NCI-H1436 treated with DMSO at 0.1 percent for 48 hours (cell line): ENCODE measurements around the gene SHPK.

Experiments
- DNase-seq: peaks from one replicate; lab custom pipeline; 2025; lab: John Stamatoyannopoulos, UW

Gene SHPK

GRCh38 chr17:3627769-3628167, 8.3 kb downstream of the SHPK start:
- no peak for DNase-seq

- no peak for DNase-seq
Observed at GRCh38 chr17:3626831-3627768, 8.9 kb downstream of the SHPK start.

GRCh38 chr17:3622977-3623594, 13.0 kb downstream of the SHPK start:
- DNase-seq = no peak

- no peak for DNase-seq
Observed at GRCh38 chr17:3621146-3621720, 14.8 kb downstream of the SHPK start.

GRCh38 chr17:3615160-3615870, 20.7 kb downstream of the SHPK start:
- DNase-seq = no peak

- DNase-seq = no peak
Observed at GRCh38 chr17:3613124-3613523, 22.9 kb downstream of the SHPK start.

- DNase-seq = no peak
Observed at GRCh38 chr17:3610523-3610922, 25.5 kb downstream of the SHPK start.

- no peak for DNase-seq
Observed at GRCh38 chr17:3609689-3610088, 26.4 kb downstream of the SHPK start.

- no peak for DNase-seq
Observed at GRCh38 chr17:3603870-3604259, 32.2 kb downstream of the SHPK start.

GRCh38 chr17:3603119-3603869, 32.8 kb downstream of the SHPK start:
- DNase-seq = no peak

GRCh38 chr17:3602499-3602898, 33.6 kb downstream of the SHPK start:
- DNase-seq = no peak

- DNase-seq = no peak
Observed at GRCh38 chr17:3600529-3601205, 35.4 kb downstream of the SHPK start.

GRCh38 chr17:3598078-3598477, 38.0 kb downstream of the SHPK start:
- no peak for DNase-seq

- DNase-seq = no peak
Observed at GRCh38 chr17:3596804-3597464, 39.1 kb downstream of the SHPK start.

GRCh38 chr17:3594976-3595375, 41.1 kb downstream of the SHPK start:
- DNase-seq = no peak

GRCh38 chr17:3594051-3594800, 41.8 kb downstream of the SHPK start:
- DNase-seq = no peak

GRCh38 chr17:3593384-3593783, 42.7 kb downstream of the SHPK start:
- no peak for DNase-seq

GRCh38 chr17:3592216-3592860, 43.7 kb downstream of the SHPK start:
- no peak for DNase-seq

- no peak for DNase-seq
Observed at GRCh38 chr17:3590768-3591167, 45.3 kb downstream of the SHPK start.
